ENCODE results near the gene ZC3HAV1L.

- TF ChIP-seq, protein P1, sequence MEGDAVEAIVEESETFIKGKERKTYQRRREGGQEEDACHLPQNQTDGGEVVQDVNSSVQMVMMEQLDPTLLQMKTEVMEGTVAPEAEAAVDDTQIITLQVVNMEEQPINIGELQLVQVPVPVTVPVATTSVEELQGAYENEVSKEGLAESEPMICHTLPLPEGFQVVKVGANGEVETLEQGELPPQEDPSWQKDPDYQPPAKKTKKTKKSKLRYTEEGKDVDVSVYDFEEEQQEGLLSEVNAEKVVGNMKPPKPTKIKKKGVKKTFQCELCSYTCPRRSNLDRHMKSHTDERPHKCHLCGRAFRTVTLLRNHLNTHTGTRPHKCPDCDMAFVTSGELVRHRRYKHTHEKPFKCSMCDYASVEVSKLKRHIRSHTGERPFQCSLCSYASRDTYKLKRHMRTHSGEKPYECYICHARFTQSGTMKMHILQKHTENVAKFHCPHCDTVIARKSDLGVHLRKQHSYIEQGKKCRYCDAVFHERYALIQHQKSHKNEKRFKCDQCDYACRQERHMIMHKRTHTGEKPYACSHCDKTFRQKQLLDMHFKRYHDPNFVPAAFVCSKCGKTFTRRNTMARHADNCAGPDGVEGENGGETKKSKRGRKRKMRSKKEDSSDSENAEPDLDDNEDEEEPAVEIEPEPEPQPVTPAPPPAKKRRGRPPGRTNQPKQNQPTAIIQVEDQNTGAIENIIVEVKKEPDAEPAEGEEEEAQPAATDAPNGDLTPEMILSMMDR (IDR thresholded peaks at IDR 0.05) = no peak
- TF ChIP-seq POLR2A (IDR thresholded peaks at IDR 0.05) = no peak
- no peak for TF ChIP-seq POLR2AphosphoS5 (IDR thresholded peaks at IDR 0.05)
Measured at GRCh38 chr7:139046143-139046542, 10.3 kb upstream of the ZC3HAV1L start.

All from breast epithelium (tissue), 3 donors.